ENCODE measurements around the gene TAS2R1. TPM values are rescaled to one million over a fixed set of nuclear protein-coding genes. Genes with fewer than 3 reads are reported as not detected.

The TAS2R1 gene
- polyA plus RNA-seq, 3 donors: not detected

DNA sequence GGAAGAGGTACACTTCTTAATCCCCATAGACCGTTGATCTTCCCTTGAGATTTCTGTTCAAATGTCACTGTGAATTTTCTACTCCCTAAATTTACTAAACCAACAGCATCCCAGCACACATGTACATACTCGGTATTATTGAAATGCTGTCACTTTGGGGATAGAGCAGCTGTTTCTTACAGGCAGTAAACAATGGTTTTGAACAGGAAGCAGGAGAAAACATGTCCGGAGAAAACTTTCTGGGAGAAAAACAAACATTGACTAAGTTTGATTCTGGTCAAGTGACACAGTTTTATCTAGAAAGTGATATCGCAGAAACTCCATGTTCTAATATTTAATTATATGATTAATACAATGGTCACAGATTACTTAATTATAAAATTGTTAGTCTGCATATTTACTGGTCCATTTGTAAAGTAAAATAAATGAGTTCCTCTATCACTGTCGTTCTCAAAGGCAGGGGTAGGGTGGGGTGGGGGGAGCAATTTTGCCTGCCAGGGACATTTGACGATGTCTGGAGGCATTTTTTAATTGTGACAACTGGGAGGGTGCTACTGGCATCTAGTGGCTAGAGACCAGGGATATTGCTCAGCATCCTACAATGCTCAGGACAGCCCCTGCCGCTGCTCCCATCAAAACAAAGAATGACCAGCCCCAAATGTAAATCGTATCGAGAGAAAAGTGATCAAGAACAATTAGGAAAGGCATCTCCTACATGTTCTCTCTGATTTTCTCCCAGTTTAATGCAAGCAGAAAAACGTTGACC, 12.2 kb downstream of the TAS2R1 start:
- H3K4me1 Mint-ChIP-seq: no peaks in the 10 kb centered on the region
- Histone ChIP-seq H2AFZ (ENCODE audit: insufficient read depth, low read depth, low read length, poor library complexity, severe bottlenecking) (no peak overlapping the region), H4K20me1 (ENCODE audit: insufficient read depth, low read length) (no peaks in the 10 kb centered on the region), H3K27me3 (ENCODE audit: control insufficient read depth in 2 of 2, insufficient read depth in 2 of 2, low read length in 2 of 2) (no peaks in the 10 kb centered on the region), H3K36me3 (replicated peaks in 1 of 2; ENCODE audit: control insufficient read depth in 1 of 2, insufficient read depth in 2 of 2, low read length in 2 of 2) (no peaks in the 10 kb centered on the region), H3K27ac (ENCODE audit: low read depth in 1 of 2, low read length in 2 of 2) (no peak overlapping the region), H3K9me3 (replicated peaks in 1 of 2; ENCODE audit: control insufficient read depth in 1 of 2, insufficient read depth in 1 of 2, low read length in 2 of 2) (no peaks in the 10 kb centered on the region), H3K79me2 (ENCODE audit: insufficient read depth, low read length) (no peaks in the 10 kb centered on the region), H3K9ac (ENCODE audit: insufficient read depth, low read length, poor library complexity, severe bottlenecking) (no peak overlapping the region), H3K4me1 (ENCODE audit: control insufficient read depth in 1 of 2, insufficient read depth in 2 of 2, low read length in 2 of 2) (no peaks in the 10 kb centered on the region), H3K4me2 (replicated peaks; ENCODE audit: extremely low read depth, low read length, poor library complexity, severe bottlenecking) (no peak overlapping the region), H3K4me3 (replicated peaks in 1 of 3; ENCODE audit: low read depth in 2 of 3, low read length in 3 of 3) (no peak overlapping the region)
- intact Hi-C loops (cut with micrococcal nuclease): no loop called here
- WGBS (ENCODE audit: insufficient coverage): 90% methylated on average over 2 of the region's 10 CpGs
- no peaks in the 10 kb centered on the region for H3K36me3 Mint-ChIP-seq
- TF ChIP-seq, protein P1, sequence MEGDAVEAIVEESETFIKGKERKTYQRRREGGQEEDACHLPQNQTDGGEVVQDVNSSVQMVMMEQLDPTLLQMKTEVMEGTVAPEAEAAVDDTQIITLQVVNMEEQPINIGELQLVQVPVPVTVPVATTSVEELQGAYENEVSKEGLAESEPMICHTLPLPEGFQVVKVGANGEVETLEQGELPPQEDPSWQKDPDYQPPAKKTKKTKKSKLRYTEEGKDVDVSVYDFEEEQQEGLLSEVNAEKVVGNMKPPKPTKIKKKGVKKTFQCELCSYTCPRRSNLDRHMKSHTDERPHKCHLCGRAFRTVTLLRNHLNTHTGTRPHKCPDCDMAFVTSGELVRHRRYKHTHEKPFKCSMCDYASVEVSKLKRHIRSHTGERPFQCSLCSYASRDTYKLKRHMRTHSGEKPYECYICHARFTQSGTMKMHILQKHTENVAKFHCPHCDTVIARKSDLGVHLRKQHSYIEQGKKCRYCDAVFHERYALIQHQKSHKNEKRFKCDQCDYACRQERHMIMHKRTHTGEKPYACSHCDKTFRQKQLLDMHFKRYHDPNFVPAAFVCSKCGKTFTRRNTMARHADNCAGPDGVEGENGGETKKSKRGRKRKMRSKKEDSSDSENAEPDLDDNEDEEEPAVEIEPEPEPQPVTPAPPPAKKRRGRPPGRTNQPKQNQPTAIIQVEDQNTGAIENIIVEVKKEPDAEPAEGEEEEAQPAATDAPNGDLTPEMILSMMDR (IDR thresholded peaks at IDR 0.05): no peak
- H3K4me3 Mint-ChIP-seq: no peak overlapping the region
- H3K27ac Mint-ChIP-seq: no peak overlapping the region
- H3K27me3 Mint-ChIP-seq (ENCODE audit: low read depth in 3 of 3): peaks cover 0 to 2% (median 0%) of the 10 kb centered on the region in 3 donors
- peaks cover 0 to 6% (median 0%) of the 10 kb centered on the region in 7 donors for H3K9me3 Mint-ChIP-seq
- no peak for DNase-seq

DNA sequence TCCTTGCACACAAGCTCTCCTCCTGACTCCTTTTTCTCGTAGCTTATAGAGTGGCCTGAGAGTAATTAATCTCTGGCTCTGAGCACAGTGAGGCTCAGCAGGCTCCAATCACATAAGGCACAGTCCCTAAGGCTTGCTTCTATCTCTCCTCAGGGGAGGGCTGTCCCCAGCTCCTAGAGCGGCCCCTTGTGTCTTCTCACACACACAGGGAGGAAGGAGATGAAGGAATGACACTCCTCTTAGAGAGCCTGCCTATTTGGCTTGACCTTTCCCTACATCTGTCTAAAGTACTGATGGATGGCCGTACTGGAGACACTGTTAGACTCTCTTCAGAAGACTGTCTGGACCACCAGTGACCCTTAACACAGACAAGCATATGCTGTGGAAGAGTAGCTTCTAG, 12.9 kb downstream of the TAS2R1 start:
- H3K9me3 Mint-ChIP-seq: peaks cover 0 to 6% (median 0%) of the 10 kb centered on the region in 7 donors
- H3K27me3 Mint-ChIP-seq (ENCODE audit: low read depth in 3 of 3): peaks cover 0 to 2% (median 0%) of the 10 kb centered on the region in 3 donors
- no peak overlapping the region for H3K9ac ChIP-seq (ENCODE audit: insufficient read depth, low read length, poor library complexity, severe bottlenecking)
- no peak overlapping the region for H3K27ac ChIP-seq (ENCODE audit: low read depth in 1 of 2, low read length in 2 of 2)
- no peaks in the 10 kb centered on the region for H3K4me1 ChIP-seq (ENCODE audit: control insufficient read depth in 1 of 2, insufficient read depth in 2 of 2, low read length in 2 of 2)
- H3K4me3 Mint-ChIP-seq: no peak overlapping the region
- H3K4me1 Mint-ChIP-seq: no peaks in the 10 kb centered on the region
- no peaks in the 10 kb centered on the region for H3K9me3 ChIP-seq (replicated peaks in 1 of 2; ENCODE audit: control insufficient read depth in 1 of 2, insufficient read depth in 1 of 2, low read length in 2 of 2)
- no peaks in the 10 kb centered on the region for H3K27me3 ChIP-seq (ENCODE audit: control insufficient read depth in 2 of 2, insufficient read depth in 2 of 2, low read length in 2 of 2)
- H3K4me3 ChIP-seq (replicated peaks in 1 of 3; ENCODE audit: low read depth in 2 of 3, low read length in 3 of 3): no peak overlapping the region
- H2AFZ ChIP-seq (ENCODE audit: insufficient read depth, low read depth, low read length, poor library complexity, severe bottlenecking): no peak overlapping the region
- TF ChIP-seq, protein P1 (IDR thresholded peaks at IDR 0.05): no peak
- no peak for DNase-seq
- H3K36me3 ChIP-seq (replicated peaks in 1 of 2; ENCODE audit: control insufficient read depth in 1 of 2, insufficient read depth in 2 of 2, low read length in 2 of 2): no peaks in the 10 kb centered on the region
- H3K36me3 Mint-ChIP-seq: no peaks in the 10 kb centered on the region
- H3K79me2 ChIP-seq (ENCODE audit: insufficient read depth, low read length): no peaks in the 10 kb centered on the region
- intact Hi-C loops (cut with micrococcal nuclease): no loop called here
- H3K27ac Mint-ChIP-seq: no peak overlapping the region
- WGBS (ENCODE audit: insufficient coverage): no CpG with 5 or more reads among the region's 3 CpGs
- no peaks in the 10 kb centered on the region for H4K20me1 ChIP-seq (ENCODE audit: insufficient read depth, low read length)
- no peak overlapping the region for H3K4me2 ChIP-seq (replicated peaks; ENCODE audit: extremely low read depth, low read length, poor library complexity, severe bottlenecking)
